ENCODE measurements around the gene MLLT3. TPM values are rescaled to one million over a fixed set of nuclear protein-coding genes. Genes with fewer than 3 reads are reported as not detected.

MLLT3 gene
- total and polyA plus RNA-seq, 2 of the 8 experiments (the other 6 are each of a cell fraction or from before 2014, with no cell fraction given): 5.9 to 9.6 TPM

- H4K20me1 ChIP-seq (replicated peaks in 1 of 2; ENCODE audit: control insufficient read depth in 1 of 2, insufficient read depth in 2 of 2, low read length in 2 of 2): no peaks in the 10 kb centered on the region
- no peak overlapping the region for H3K56ac ChIP-seq (replicated peaks; ENCODE audit: insufficient read length, low read depth, low read length)
- H2BK120ac ChIP-seq (replicated peaks; ENCODE audit: low read depth, low read length): no peak overlapping the region
- H2BK20ac ChIP-seq (ENCODE audit: low read length): no peak overlapping the region
- no peak for FAIRE-seq
- H2BK5ac ChIP-seq (ENCODE audit: low read depth, low read length): no peak overlapping the region
- H3K9ac ChIP-seq (replicated peaks in 1 of 4; ENCODE audit: extremely low read depth in 1 of 4, low read depth in 3 of 4, low read length in 3 of 4): no peak overlapping the region
- 93% methylated on average over 4 of the region's 4 CpGs; no CpG with 5 or more reads in 1 of the 2 experiments for WGBS, 2 experiments (ENCODE audit: extremely low coverage in 1 of 2, insufficient coverage in 1 of 2, insufficient read length in 1 of 2, insufficient replicate concordance in 2 of 2, low coverage in 1 of 2, low lambda C conversion rate in 2 of 2, missing lambda C conversion rate in 1 of 2)
- H3K14ac ChIP-seq (ENCODE audit: insufficient read length): no peak overlapping the region
- H3K4me3 ChIP-seq (ENCODE audit: extremely low read depth in 1 of 4, insufficient read depth in 2 of 4, low read depth in 3 of 4, low read length in 4 of 4): no peak overlapping the region
- no peaks in the 10 kb centered on the region for H3K79me1 ChIP-seq (ENCODE audit: low read depth, low read length)
- ChIA-PET POLR2A (ENCODE audit: partially characterized antibody) (no interaction called here), CTCF (ENCODE audit: partially characterized antibody) (interaction anchor here (0.9 to 1.5 kb wide), 2 partner anchors 11 to 24 kb away, joined by 4 to 5 read pairs; no protein-coding TSS in a partner anchor)
- no peak overlapping the region for H2BK12ac ChIP-seq (ENCODE audit: low read depth, low read length)
- H3K4me2 ChIP-seq (ENCODE audit: insufficient read depth in 1 of 2, low read depth in 2 of 2, low read length in 2 of 2): no peak overlapping the region
- H3K18ac ChIP-seq (ENCODE audit: extremely low read depth, low read length): no peak overlapping the region
- no peak overlapping the region for H4K8ac ChIP-seq (ENCODE audit: extremely low read depth, insufficient read depth, low read length)
- no peaks in the 10 kb centered on the region for H3K4me1 ChIP-seq (replicated peaks in 1 of 4; ENCODE audit: control insufficient read depth in 3 of 4, insufficient read depth in 4 of 4, low read length in 3 of 4)
- H3K36me3 ChIP-seq (ENCODE audit: control insufficient read depth in 2 of 4, insufficient read depth in 4 of 4, low read length in 3 of 4): no peaks in the 10 kb centered on the region
- no peak overlapping the region for H2AK5ac ChIP-seq (ENCODE audit: low read depth, low read length)
- no peaks in the 10 kb centered on the region for H3K23me2 ChIP-seq (ENCODE audit: low read depth, low read length)
- H3K9me3 ChIP-seq (ENCODE audit: insufficient read depth in 2 of 2, low read depth in 1 of 2, low read length in 1 of 2): no peaks in the 10 kb centered on the region
- H3K79me2 ChIP-seq (ENCODE audit: control insufficient read depth in 1 of 2, insufficient read depth in 2 of 2, low read length in 2 of 2): no peaks in the 10 kb centered on the region
- DNase-seq (ENCODE audit: low read depth in 1 of 2, low spot score in 2 of 2): no peak
- H3K27me3 ChIP-seq (replicated peaks in 1 of 4; ENCODE audit: control insufficient read depth in 3 of 4, extremely low read depth in 1 of 4, insufficient read depth in 3 of 4, low read length in 3 of 4): no peaks in the 10 kb centered on the region
- H2AFZ ChIP-seq (ENCODE audit: low read length): no peak overlapping the region
- H4K5ac ChIP-seq (ENCODE audit: insufficient read length, low read depth, low read length): no peak overlapping the region
- no peak overlapping the region for H3K4ac ChIP-seq (replicated peaks; ENCODE audit: insufficient read length, low read depth, low read length)
- H3K23ac ChIP-seq (ENCODE audit: insufficient read length): no peak overlapping the region
- H4K91ac ChIP-seq (replicated peaks; ENCODE audit: insufficient read length, low read length): no peak overlapping the region
- no peak overlapping the region for H3K27ac ChIP-seq (ENCODE audit: low read depth, low read length)
- H2BK15ac ChIP-seq (ENCODE audit: low read length): no peak overlapping the region
- no peak for TF ChIP-seq TEAD4 (IDR thresholded peaks at IDR 0.05; ENCODE audit: low read depth, low read length)
- TF ChIP-seq ATF2 (IDR thresholded peaks at IDR 0.05; ENCODE audit: low read length): no peak
- no peak for TF ChIP-seq CTBP2 (IDR thresholded peaks at IDR 0.05; ENCODE audit: borderline replicate concordance, insufficient read depth, insufficient read length, low read length)
- no peak for TF ChIP-seq SP2 (IDR thresholded peaks at IDR 0.05; ENCODE audit: low read length)
- TF ChIP-seq GABPA (IDR thresholded peaks at IDR 0.05; ENCODE audit: borderline replicate concordance, insufficient read depth, low read length): no peak
- TF ChIP-seq RFX5 (IDR thresholded peaks at IDR 0.05; ENCODE audit: borderline replicate concordance, low read depth, low read length): no peak
- TF ChIP-seq KDM4A (IDR thresholded peaks at IDR 0.05; ENCODE audit: low read depth, low read length, severe bottlenecking): no peak
- TF ChIP-seq HDAC2 (IDR thresholded peaks at IDR 0.05; ENCODE audit: borderline replicate concordance in 1 of 2, low read depth in 2 of 2, low read length in 2 of 2): no peak
- no peak for TF ChIP-seq RBBP5 (IDR thresholded peaks at IDR 0.05; ENCODE audit: borderline replicate concordance, low read depth, low read length)
- no peak for TF ChIP-seq CEBPB (IDR thresholded peaks at IDR 0.05; ENCODE audit: low read depth, low read length)
- no peak for TF ChIP-seq EGR1 (IDR thresholded peaks at IDR 0.05; ENCODE audit: borderline replicate concordance, low read depth, low read length)
Observed at GRCh38 chr9:20402273-20402875, 219.9 kb downstream of the MLLT3 start.

Data from H1 (cell line).